ENCODE data around the gene P2RX3. TPM values are rescaled to one million over a fixed set of nuclear protein-coding genes. Genes with fewer than 3 reads are reported as not detected.

P2RX3 gene
- total and polyA plus RNA-seq, 2 of the 8 experiments (the other 6 are each of a cell fraction or from before 2014, with no cell fraction given) = 0.45 to 0.47 TPM

DNA sequence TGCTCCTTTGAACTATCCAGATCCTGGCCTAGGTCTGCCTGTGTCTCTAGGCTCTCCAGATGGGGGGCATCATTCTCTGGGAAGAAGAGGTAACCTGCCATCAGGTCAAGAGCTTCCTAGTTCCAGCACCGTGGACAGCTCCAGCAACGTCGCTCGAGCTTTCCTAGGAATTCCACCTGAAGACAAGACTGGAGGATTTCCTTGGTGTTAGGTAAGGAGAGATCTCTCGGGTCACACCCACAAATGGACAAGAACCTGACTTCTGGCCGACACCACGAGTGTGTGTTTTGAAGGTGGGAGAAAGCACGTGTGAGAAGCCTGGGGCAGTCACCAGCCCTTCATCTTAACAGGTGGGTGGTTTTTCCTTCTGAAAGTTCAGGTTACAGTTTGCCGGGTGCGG, 41.6 kb downstream of the P2RX3 start:
- H4K5ac ChIP-seq (ENCODE audit: insufficient read length, low read depth, low read length) = no peak overlapping the region
- H3K9me3 ChIP-seq (ENCODE audit: insufficient read depth in 2 of 2, low read depth in 1 of 2, low read length in 1 of 2) = no peaks in the 10 kb centered on the region
- no peak overlapping the region for H3K56ac ChIP-seq (replicated peaks; ENCODE audit: insufficient read length, low read depth, low read length)
- no peak overlapping the region for H3K4me2 ChIP-seq (ENCODE audit: insufficient read depth in 1 of 2, low read depth in 2 of 2, low read length in 2 of 2)
- no peak overlapping the region for H2AFZ ChIP-seq (ENCODE audit: low read length)
- 50% methylated on average over 9 of the region's 10 CpGs; no CpG with 5 or more reads in 1 of the 2 experiments for WGBS, 2 experiments (ENCODE audit: extremely low coverage in 1 of 2, insufficient coverage in 1 of 2, insufficient read length in 1 of 2, insufficient replicate concordance in 2 of 2, low coverage in 1 of 2, low lambda C conversion rate in 2 of 2, missing lambda C conversion rate in 1 of 2)
- H3K4me1 ChIP-seq (replicated peaks in 1 of 4; ENCODE audit: control insufficient read depth in 3 of 4, insufficient read depth in 4 of 4, low read length in 3 of 4) = no peaks in the 10 kb centered on the region
- H2BK15ac ChIP-seq (ENCODE audit: low read length) = no peak overlapping the region
- ChIA-PET CTCF (ENCODE audit: partially characterized antibody) (interaction anchor here (1.0 to 2.4 kb wide), 13 partner anchors 13 to 1144 kb away, joined by 3 to 8 read pairs (median 4); no protein-coding TSS in a partner anchor), POLR2A (ENCODE audit: partially characterized antibody) (interaction anchor here (0.9 to 2.0 kb wide), 7 partner anchors 9 to 258 kb away, joined by 3 to 5 read pairs (median 3); no protein-coding TSS in a partner anchor)
- H3K9ac ChIP-seq (replicated peaks in 1 of 4; ENCODE audit: extremely low read depth in 1 of 4, low read depth in 3 of 4, low read length in 3 of 4) = no peak overlapping the region
- no peak overlapping the region for H3K18ac ChIP-seq (ENCODE audit: extremely low read depth, low read length)
- H3K27me3 ChIP-seq (replicated peaks in 1 of 4; ENCODE audit: control insufficient read depth in 3 of 4, extremely low read depth in 1 of 4, insufficient read depth in 3 of 4, low read length in 3 of 4) = peaks cover 0 to 2% (median 0%) of the 10 kb centered on the region in 4 experiments; a peak in 1 of 7 replicates
- H3K23ac ChIP-seq (ENCODE audit: insufficient read length) = no peak overlapping the region
- no peak overlapping the region for H2BK20ac ChIP-seq (ENCODE audit: low read length)
- no peaks in the 10 kb centered on the region for H3K79me1 ChIP-seq (ENCODE audit: low read depth, low read length)
- H3K23me2 ChIP-seq (ENCODE audit: low read depth, low read length) = peaks cover 4% of the 10 kb centered on the region; the same call in 1 of the 2 replicates
- H3K36me3 ChIP-seq (ENCODE audit: control insufficient read depth in 2 of 4, insufficient read depth in 4 of 4, low read length in 3 of 4) = no peaks in the 10 kb centered on the region
- H4K91ac ChIP-seq (replicated peaks; ENCODE audit: insufficient read length, low read length) = no peak overlapping the region
- no peak overlapping the region for H3K4ac ChIP-seq (replicated peaks; ENCODE audit: insufficient read length, low read depth, low read length)
- H2AK5ac ChIP-seq (ENCODE audit: low read depth, low read length) = no peak overlapping the region
- H4K8ac ChIP-seq (ENCODE audit: extremely low read depth, insufficient read depth, low read length) = no peak overlapping the region
- H2BK5ac ChIP-seq (ENCODE audit: low read depth, low read length) = no peak overlapping the region
- H3K27ac ChIP-seq (ENCODE audit: low read depth, low read length) = no peak overlapping the region
- H3K79me2 ChIP-seq (ENCODE audit: control insufficient read depth in 1 of 2, insufficient read depth in 2 of 2, low read length in 2 of 2) = no peaks in the 10 kb centered on the region
- no peak overlapping the region for H3K14ac ChIP-seq (ENCODE audit: insufficient read length)
- no peak overlapping the region for H2BK12ac ChIP-seq (ENCODE audit: low read depth, low read length)
- no peak overlapping the region for H3K4me3 ChIP-seq (ENCODE audit: extremely low read depth in 1 of 4, insufficient read depth in 2 of 4, low read depth in 3 of 4, low read length in 4 of 4)
- H2BK120ac ChIP-seq (replicated peaks; ENCODE audit: low read depth, low read length) = no peak overlapping the region
- FAIRE-seq (peak; percentile 87), DNase-seq (ENCODE audit: low read depth in 1 of 2, low spot score in 2 of 2) (peak; percentile 21 to 83)
- no peaks in the 10 kb centered on the region for H4K20me1 ChIP-seq (replicated peaks in 1 of 2; ENCODE audit: control insufficient read depth in 1 of 2, insufficient read depth in 2 of 2, low read length in 2 of 2)
- TF ChIP-seq, protein P1, sequence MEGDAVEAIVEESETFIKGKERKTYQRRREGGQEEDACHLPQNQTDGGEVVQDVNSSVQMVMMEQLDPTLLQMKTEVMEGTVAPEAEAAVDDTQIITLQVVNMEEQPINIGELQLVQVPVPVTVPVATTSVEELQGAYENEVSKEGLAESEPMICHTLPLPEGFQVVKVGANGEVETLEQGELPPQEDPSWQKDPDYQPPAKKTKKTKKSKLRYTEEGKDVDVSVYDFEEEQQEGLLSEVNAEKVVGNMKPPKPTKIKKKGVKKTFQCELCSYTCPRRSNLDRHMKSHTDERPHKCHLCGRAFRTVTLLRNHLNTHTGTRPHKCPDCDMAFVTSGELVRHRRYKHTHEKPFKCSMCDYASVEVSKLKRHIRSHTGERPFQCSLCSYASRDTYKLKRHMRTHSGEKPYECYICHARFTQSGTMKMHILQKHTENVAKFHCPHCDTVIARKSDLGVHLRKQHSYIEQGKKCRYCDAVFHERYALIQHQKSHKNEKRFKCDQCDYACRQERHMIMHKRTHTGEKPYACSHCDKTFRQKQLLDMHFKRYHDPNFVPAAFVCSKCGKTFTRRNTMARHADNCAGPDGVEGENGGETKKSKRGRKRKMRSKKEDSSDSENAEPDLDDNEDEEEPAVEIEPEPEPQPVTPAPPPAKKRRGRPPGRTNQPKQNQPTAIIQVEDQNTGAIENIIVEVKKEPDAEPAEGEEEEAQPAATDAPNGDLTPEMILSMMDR (IDR thresholded peaks at IDR 0.05; ENCODE audit: control extremely low read depth in 1 of 3, insufficient read depth in 1 of 3, low read depth in 1 of 3, low read length in 3 of 3) = 0 out of 4 replicates have a peak, but pooled peaks of 1 of the 3 experiments have one; percentile 3

All from H1 (cell line).